Endothelial cell of umbilical vein (primary cell): ENCODE results near the gene TSFM. TPM values are rescaled to one million over a fixed set of nuclear protein-coding genes. Genes with fewer than 3 reads are reported as not detected.

ENCODE experiments used
- BruUV-seq: library from RNA; stranded (reverse); fragments of 400-500 nt; replicated peaks from 2 replicates; lab custom pipeline; 2021; lab: Mats Ljungman, UMichigan
- CTCF ChIA-PET: fragments of 300-600, 350-600 bp; sonication (Branson Sonifier 250); formaldehyde crosslinking; loops from one replicate; lab custom pipeline; 2021; ENCODE audit warnings: antibody characterized with exemption, inconsistent platforms; lab: Charles Lee
- POLR2A ChIA-PET: fragments of 300-600, 350-600 bp; sonication (Branson Sonifier 250); formaldehyde crosslinking; loops from one replicate; lab custom pipeline; 2021; ENCODE audit warnings: antibody characterized with exemption, inconsistent platforms; lab: Charles Lee
- DNase-seq: peaks from one replicate; pipeline ENCODE4 v3.0.0-alpha.2; 2011; ENCODE audit warnings: low read depth, low spot score
- FAIRE-seq: peaks from 2 replicates; lab custom pipeline; 2011; peaks lifted over from hg19 to GRCh38; lab: Jason Lieb, UNC
- H2AFZ ChIP-seq: 2 replicates; pipeline ENCODE4 v1.6.0; 2012; ENCODE audit warnings: low read depth, low read length, control low read depth, inconsistent platforms
- H3K27ac ChIP-seq: 2 replicates; pipeline ENCODE4 v1.5.1; 2011; ENCODE audit warnings: low read depth, mild to moderate bottlenecking, control low read depth, low read length, moderate library complexity; ENCODE audit not compliant: insufficient read depth
- H3K27me3 ChIP-seq, 2 experiments: 2 replicates each; pipeline versions ENCODE4 v1.6.0 to v1.6.1; 2011; ENCODE audit warnings: low read length in 2 of 2, mixed read lengths in 1 of 2; ENCODE audit not compliant: control insufficient read depth in 2 of 2, insufficient read depth in 2 of 2
- H3K36me3 ChIP-seq, 2 experiments: 2 replicates in 1 of 2; 3 replicates in 1 of 2; pipeline ENCODE4 v1.5.1; 2011; ENCODE audit warnings: low read length in 2 of 2, mild to moderate bottlenecking in 1 of 2, moderate library complexity in 1 of 2; ENCODE audit not compliant: control insufficient read depth in 2 of 2, insufficient read depth in 2 of 2; ENCODE audit errors: extremely low read depth in 1 of 2
- H3K4me1 ChIP-seq: 3 replicates; pipeline ENCODE4 v1.5.1; 2011; ENCODE audit warnings: mild to moderate bottlenecking, low read length; ENCODE audit not compliant: control insufficient read depth, insufficient read depth; ENCODE audit errors: extremely low read depth
- H3K4me2 ChIP-seq: 2 replicates; pipeline ENCODE4 v1.6.1; 2011; ENCODE audit warnings: low read length, control low read depth, mixed read lengths; ENCODE audit not compliant: insufficient read depth
- H3K4me3 ChIP-seq, 3 experiments: fragments of 200-600 bp in 1 of 3; sonication (generic), shearing (Covaris generic) in 1 of 3; replicated peaks in 1 of 3; 2 replicates each; pipeline ENCODE4 v1.5.1; 2011 to 2016; ENCODE audit warnings: control low read depth in 3 of 3, low read length in 3 of 3, mild to moderate bottlenecking in 2 of 3, inconsistent platforms in 1 of 3, low read depth in 1 of 3, moderate library complexity in 1 of 3; ENCODE audit not compliant: insufficient read depth in 1 of 3
- H3K79me2 ChIP-seq: 2 replicates; pipeline ENCODE4 v1.6.0; 2012; ENCODE audit warnings: low read length, inconsistent platforms; ENCODE audit not compliant: control insufficient read depth, insufficient read depth
- H3K9ac ChIP-seq: replicated peaks from 2 replicates; pipeline ENCODE3; 2011; ENCODE audit warnings: low read length, control low read depth; ENCODE audit not compliant: insufficient read depth; ENCODE audit errors: extremely low read depth
- H3K9me1 ChIP-seq: replicated peaks from 3 replicates; pipeline ENCODE4 v1.6.0; 2011; ENCODE audit warnings: mild to moderate bottlenecking, low read length; ENCODE audit not compliant: control insufficient read depth, insufficient read depth; ENCODE audit errors: extremely low read depth
- H3K9me3 ChIP-seq: replicated peaks from 2 replicates; pipeline ENCODE4 v1.5.1; 2012; ENCODE audit warnings: low read length, inconsistent platforms; ENCODE audit not compliant: control insufficient read depth, insufficient read depth
- H4K20me1 ChIP-seq: replicated peaks from 2 replicates; pipeline ENCODE3; 2011; ENCODE audit warnings: mild to moderate bottlenecking, low read length; ENCODE audit not compliant: control insufficient read depth, insufficient read depth; ENCODE audit errors: extremely low read depth
- CTCF ChIP-seq, 2 donors: IDR thresholded peaks; 1 replicate in 1 of 2; 2 replicates in 1 of 2; pipeline ENCODE4 v1.5.1; 2011; ENCODE audit warnings: low read length in 2 of 2, mild to moderate bottlenecking in 2 of 2, moderate library complexity in 2 of 2, control low read depth in 1 of 2, inconsistent platforms in 1 of 2, low read depth in 1 of 2; ENCODE audit not compliant: insufficient read depth in 1 of 2; ENCODE audit errors: extremely low read depth in 1 of 2
- EZH2 ChIP-seq: IDR thresholded peaks from 2 replicates; pipeline ENCODE4 v1.6.1; 2012; ENCODE audit warnings: borderline replicate concordance, low read depth, mild to moderate bottlenecking, moderate library complexity, low read length, inconsistent platforms; ENCODE audit not compliant: severe bottlenecking
- FOS ChIP-seq: IDR thresholded peaks from 2 replicates; pipeline ENCODE4 v1.6.1; 2011; ENCODE audit warnings: mild to moderate bottlenecking, low read length, moderate library complexity, borderline replicate concordance; ENCODE audit not compliant: insufficient read depth
- GATA2 ChIP-seq: IDR thresholded peaks from 2 replicates; pipeline ENCODE4 v1.7.0; 2011; ENCODE audit warnings: low read depth, mild to moderate bottlenecking, moderate library complexity, mixed read lengths, low read length; ENCODE audit not compliant: insufficient read length, insufficient read depth
- MAX ChIP-seq: IDR thresholded peaks from 2 replicates; pipeline ENCODE4 v1.6.1; 2011; ENCODE audit not compliant: insufficient read depth, insufficient read length
- POLR2AphosphoS5 ChIP-seq: IDR thresholded peaks from 2 replicates; pipeline ENCODE4 v1.6.1; 2012; ENCODE audit warnings: low read depth, mild to moderate bottlenecking, control low read depth, low read length, moderate library complexity; ENCODE audit not compliant: insufficient read depth
- dilution Hi-C: fragments of 300-500 bp; cut with MboI; formaldehyde crosslinking; loops from one replicate; pipeline ENCODE4 v1.15.0; 2019; ENCODE audit warnings: low sequenced_read_pairs; ENCODE audit not compliant: extremely low pct_ligation_motif_present
- intact Hi-C: fragments of 100-400 bp; cut with micrococcal nuclease; formaldehyde crosslinking; loops from one replicate; pipeline ENCODE4 v1.10.0; 2022
- polyA plus RNA-seq, 4 experiments: library from polyadenylated mRNA; depleted of rRNA in 3 of 4; stranded (reverse) in 3 of 4; unstranded in 1 of 4; fragments of >200 nt; gene quantifications; 2 replicates each; pipeline versions ENCODE4 v1.2.1 to v1.2.3, GENCODE V29; 2011 to 2012; ENCODE audit warnings: missing spikeins in 1 of 4
- total RNA-seq: library from RNA; stranded (reverse); gene quantifications from 2 replicates; pipeline ENCODE4 v1.2.3, GENCODE V29; 2021

The TSFM gene
- total and polyA plus RNA-seq, 2 donors (not counting 3 experiments of a cell fraction or from before 2014, with no cell fraction given) = 16.5 to 41.8 TPM

GRCh38 chr12:57749061-57749460 lies 33.5 kb upstream of the TSFM start:
- ChIA-PET CTCF (interaction anchor here (1.9 kb wide), 1 partner anchor 23 kb away, joined by 4 read pairs; no protein-coding TSS in a partner anchor), POLR2A (no interaction called here)
- Histone ChIP-seq H3K4me1 (peaks cover 19% of the 10 kb centered on the region), H3K9me1 (no peaks in the 10 kb centered on the region), H3K4me3 (no peak overlapping the region), H2AFZ (no peak overlapping the region), H3K36me3 (peaks cover 4 to 22% of the 10 kb centered on the region in 2 experiments), H4K20me1 (no peaks in the 10 kb centered on the region), H3K27ac (no peak overlapping the region), H3K9me3 (no peaks in the 10 kb centered on the region), H3K9ac (no peak overlapping the region), H3K4me2 (no peak overlapping the region), H3K27me3 (peaks cover 6 to 8% of the 10 kb centered on the region in 2 experiments), H3K79me2 (peaks cover 19% of the 10 kb centered on the region)
- intact Hi-C loops = no loop called here
- BruUV-seq = no TSS peak
- no peak for TF ChIP-seq EZH2
- no peak for TF ChIP-seq POLR2AphosphoS5
- no peak for TF ChIP-seq MAX
- no peak for TF ChIP-seq CTCF (IDR thresholded peaks at IDR 0.05; ENCODE audit: extremely low read depth in 1 of 2, insufficient read depth in 1 of 2, low read depth in 1 of 2, low read length in 2 of 2)
- TF ChIP-seq GATA2 = no peak
- TF ChIP-seq FOS = no peak
- dilution Hi-C loops = no loop called here
- no peak for FAIRE-seq
- no peak for DNase-seq
